Measurements from ENCODE around the gene LBR.

DNA sequence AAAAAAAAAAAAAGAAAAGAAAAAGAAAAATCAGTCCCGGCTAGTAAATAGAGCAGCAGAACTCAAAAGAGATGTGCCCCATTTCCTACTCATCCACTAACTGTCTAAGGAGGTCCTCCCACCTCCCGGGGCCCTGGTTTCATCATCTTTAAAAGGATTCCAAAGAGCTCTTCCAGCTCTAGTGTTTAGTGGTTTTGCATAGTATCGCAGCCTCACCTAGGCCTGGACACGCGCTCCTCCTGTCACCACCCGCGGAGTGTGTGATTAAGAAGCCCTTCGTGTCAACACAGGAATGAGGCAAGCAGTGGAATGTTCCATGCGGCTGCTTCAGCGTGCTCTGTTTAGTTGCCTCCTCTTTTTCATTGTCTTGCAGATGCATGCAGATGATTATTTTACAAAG, 49.0 kb downstream of the LBR start:
- TF ChIP-seq, protein P1, sequence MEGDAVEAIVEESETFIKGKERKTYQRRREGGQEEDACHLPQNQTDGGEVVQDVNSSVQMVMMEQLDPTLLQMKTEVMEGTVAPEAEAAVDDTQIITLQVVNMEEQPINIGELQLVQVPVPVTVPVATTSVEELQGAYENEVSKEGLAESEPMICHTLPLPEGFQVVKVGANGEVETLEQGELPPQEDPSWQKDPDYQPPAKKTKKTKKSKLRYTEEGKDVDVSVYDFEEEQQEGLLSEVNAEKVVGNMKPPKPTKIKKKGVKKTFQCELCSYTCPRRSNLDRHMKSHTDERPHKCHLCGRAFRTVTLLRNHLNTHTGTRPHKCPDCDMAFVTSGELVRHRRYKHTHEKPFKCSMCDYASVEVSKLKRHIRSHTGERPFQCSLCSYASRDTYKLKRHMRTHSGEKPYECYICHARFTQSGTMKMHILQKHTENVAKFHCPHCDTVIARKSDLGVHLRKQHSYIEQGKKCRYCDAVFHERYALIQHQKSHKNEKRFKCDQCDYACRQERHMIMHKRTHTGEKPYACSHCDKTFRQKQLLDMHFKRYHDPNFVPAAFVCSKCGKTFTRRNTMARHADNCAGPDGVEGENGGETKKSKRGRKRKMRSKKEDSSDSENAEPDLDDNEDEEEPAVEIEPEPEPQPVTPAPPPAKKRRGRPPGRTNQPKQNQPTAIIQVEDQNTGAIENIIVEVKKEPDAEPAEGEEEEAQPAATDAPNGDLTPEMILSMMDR (IDR thresholded peaks at IDR 0.05; ENCODE audit: poor library complexity), result no peak
- TF ChIP-seq EZH2 (IDR thresholded peaks at IDR 0.05; ENCODE audit: borderline replicate concordance), result no peak
- no peak for TF ChIP-seq EZH2phosphoT487 (IDR thresholded peaks at IDR 0.05; ENCODE audit: low read depth, severe bottlenecking, unreplicated experiment)

Measured in hepatocyte (in vitro differentiated cells).